Esophagus muscularis mucosa (tissue), 4 donors: Measurements from ENCODE around the gene DAG1. TPM values are rescaled to one million over a fixed set of nuclear protein-coding genes. Genes with fewer than 3 reads are reported as not detected.

Experiments used
- DNase-seq: peaks from one replicate; pipeline ENCODE4 v3.0.0-alpha.2; 2017; ENCODE audit errors: extremely low spot score
- H3K27ac ChIP-seq, 4 donors: fragments of 200-600 bp; sonication (generic); replicated peaks in 1 of 4; 1 replicate in 3 of 4; 2 replicates in 1 of 4; pipeline ENCODE4 v1.5.1; 2016 to 2019; ENCODE audit warnings: mild to moderate bottlenecking in 1 of 4
- H3K27me3 ChIP-seq, 4 donors: fragments of 200-600 bp; sonication (generic); one replicate each; pipeline versions ENCODE4 v1.5.1 to v1.6.0; 2016 to 2019
- H3K36me3 ChIP-seq, 4 donors: fragments of 200-600 bp; sonication (generic); one replicate each; pipeline ENCODE4 v1.5.1; 2016 to 2019
- H3K4me1 ChIP-seq, 4 donors: fragments of 200-600 bp; sonication (generic); one replicate each; pipeline ENCODE4 v1.5.1; 2016 to 2019
- H3K4me3 ChIP-seq, 4 donors: fragments of 200-600 bp; sonication (generic); 1 replicate in 2 of 4; 2 replicates in 2 of 4; pipeline ENCODE4 v1.5.1; 2016 to 2019; ENCODE audit warnings: mild to moderate bottlenecking in 4 of 4, moderate library complexity in 1 of 4
- H3K9me3 ChIP-seq, 4 donors: fragments of 200-600 bp; sonication (generic); 1 replicate in 3 of 4; 2 replicates in 1 of 4; pipeline ENCODE4 v1.5.1; 2016 to 2019
- EP300 ChIP-seq: sonication (generic); formaldehyde crosslinking; IDR thresholded peaks from one replicate; pipeline ENCODE4 v1.6.1; 2017; ENCODE audit warnings: antibody characterized with exemption
- POLR2A ChIP-seq: fragments of 450-650 bp; IDR thresholded peaks from one replicate; pipeline ENCODE4 v1.6.1; 2017; ENCODE audit warnings: antibody characterized with exemption, moderate library complexity, mild to moderate bottlenecking, low read depth
- POLR2AphosphoS5 ChIP-seq, 2 donors: sonication (generic); formaldehyde crosslinking; IDR thresholded peaks; one replicate each; pipeline ENCODE4 v1.6.1; 2017; ENCODE audit warnings: antibody characterized with exemption in 2 of 2
- WGBS: methylation state at CpG from one replicate; pipeline ENCODE4 v1.1.5; 2018; 5-methylcytosine and 5-hydroxymethylcytosine counted together
- intact Hi-C: fragments of 100-400 bp; cut with DNase I; formaldehyde crosslinking; loops from one replicate; pipeline ENCODE4 v1.15.1; 2023
- total RNA-seq, 4 donors: library from RNA; depleted of rRNA; stranded (reverse); fragments of >200 nt; gene quantifications; one replicate each; pipeline versions ENCODE4 v1.1.0 to v1.2.1, GENCODE V29; 2016
- TF ChIP-seq, protein P1 (sequence below), 3 experiments: fragments of 200-600 bp in 2 of 3; fragments of 450-650 bp in 1 of 3; sonication (generic) in 2 of 3; IDR thresholded peaks; one replicate each; pipeline ENCODE4 v1.5.1; 2017 to 2019; ENCODE audit warnings: antibody characterized with exemption in 3 of 3, mild to moderate bottlenecking in 2 of 3, moderate library complexity in 1 of 3

Gene DAG1
- total RNA-seq, 4 donors from 2014 or later, result 89.3 to 190 (median 135) TPM

DNA sequence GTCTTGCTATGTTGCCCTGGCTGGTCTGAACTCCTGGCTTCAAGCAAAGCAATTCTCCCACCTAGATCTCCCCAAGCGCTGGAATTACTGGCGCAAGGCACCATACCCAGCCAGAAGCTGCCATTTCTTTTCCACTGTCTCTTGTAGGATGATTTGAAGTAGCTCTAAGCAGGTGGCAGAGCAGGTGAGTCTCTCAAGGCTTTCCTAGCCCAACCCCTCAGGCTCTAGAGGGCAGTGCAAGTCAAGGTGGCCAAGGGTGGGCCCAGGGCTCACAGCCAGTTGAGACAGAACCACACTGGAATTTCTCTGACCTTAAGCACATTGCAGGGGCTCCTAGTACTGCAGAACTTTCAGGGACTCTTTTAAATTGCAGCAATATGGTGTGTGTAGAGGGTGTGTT is 15.6 kb upstream of the DAG1 start:
- Histone ChIP-seq H3K27me3 (no peaks in the 10 kb centered on the region), H3K36me3 (no peaks in the 10 kb centered on the region), H3K4me1 (peaks cover 7 to 13% (median 12%) of the 10 kb centered on the region in 4 donors), H3K4me3 (no peak overlapping the region), H3K9me3 (no peaks in the 10 kb centered on the region), H3K27ac (no peak overlapping the region)
- intact Hi-C loops, result no loop called here
- no peak for TF ChIP-seq EP300
- TF ChIP-seq, protein P1, sequence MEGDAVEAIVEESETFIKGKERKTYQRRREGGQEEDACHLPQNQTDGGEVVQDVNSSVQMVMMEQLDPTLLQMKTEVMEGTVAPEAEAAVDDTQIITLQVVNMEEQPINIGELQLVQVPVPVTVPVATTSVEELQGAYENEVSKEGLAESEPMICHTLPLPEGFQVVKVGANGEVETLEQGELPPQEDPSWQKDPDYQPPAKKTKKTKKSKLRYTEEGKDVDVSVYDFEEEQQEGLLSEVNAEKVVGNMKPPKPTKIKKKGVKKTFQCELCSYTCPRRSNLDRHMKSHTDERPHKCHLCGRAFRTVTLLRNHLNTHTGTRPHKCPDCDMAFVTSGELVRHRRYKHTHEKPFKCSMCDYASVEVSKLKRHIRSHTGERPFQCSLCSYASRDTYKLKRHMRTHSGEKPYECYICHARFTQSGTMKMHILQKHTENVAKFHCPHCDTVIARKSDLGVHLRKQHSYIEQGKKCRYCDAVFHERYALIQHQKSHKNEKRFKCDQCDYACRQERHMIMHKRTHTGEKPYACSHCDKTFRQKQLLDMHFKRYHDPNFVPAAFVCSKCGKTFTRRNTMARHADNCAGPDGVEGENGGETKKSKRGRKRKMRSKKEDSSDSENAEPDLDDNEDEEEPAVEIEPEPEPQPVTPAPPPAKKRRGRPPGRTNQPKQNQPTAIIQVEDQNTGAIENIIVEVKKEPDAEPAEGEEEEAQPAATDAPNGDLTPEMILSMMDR (IDR thresholded peaks at IDR 0.05), result peak in 2 of 3 experiments; percentile 18 to 22
- WGBS, result 92% methylated on average over 2 of the region's 2 CpGs
- no peak for DNase-seq

DNA sequence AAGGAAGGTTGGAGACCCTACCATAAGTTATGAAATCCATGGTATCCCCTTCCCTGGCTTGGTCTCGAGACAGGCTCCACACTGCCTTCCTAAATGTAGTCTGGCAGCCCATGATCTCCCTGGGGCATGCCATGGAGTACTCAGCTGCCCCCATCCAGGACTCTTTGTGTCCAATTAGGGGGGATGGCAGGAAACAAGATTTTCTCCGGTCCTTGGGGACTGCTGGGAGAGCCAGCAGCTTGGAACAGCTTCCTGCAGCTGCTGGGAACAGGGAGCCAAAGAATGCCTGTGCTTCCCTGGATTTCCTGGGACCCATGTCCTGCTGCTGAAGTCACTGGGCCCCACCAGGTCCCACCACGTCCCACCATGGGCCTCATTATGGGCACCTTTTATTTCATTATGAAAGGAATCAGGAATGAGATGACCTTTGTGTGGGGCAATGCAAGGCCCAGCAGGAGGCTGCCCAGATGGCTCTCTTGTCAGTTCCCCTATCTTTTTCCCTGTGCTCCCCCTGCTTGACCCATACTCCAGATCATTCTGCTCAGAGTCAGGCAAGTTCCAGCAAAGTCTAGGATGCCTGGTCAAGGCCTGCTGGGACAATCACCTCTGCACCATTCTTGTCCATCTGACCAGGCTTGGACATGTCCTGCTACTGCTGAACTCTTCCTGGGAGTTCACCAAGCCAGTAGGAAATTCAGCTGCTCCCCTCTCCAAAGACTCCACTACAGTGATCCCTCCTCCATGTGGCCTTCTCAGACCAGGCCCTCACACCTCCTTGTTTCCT is 15.0 kb upstream of the DAG1 start:
- WGBS, result 58% methylated on average over 3 of the region's 3 CpGs
- H3K27ac ChIP-seq, result no peak overlapping the region
- intact Hi-C loops, result no loop called here

DNA sequence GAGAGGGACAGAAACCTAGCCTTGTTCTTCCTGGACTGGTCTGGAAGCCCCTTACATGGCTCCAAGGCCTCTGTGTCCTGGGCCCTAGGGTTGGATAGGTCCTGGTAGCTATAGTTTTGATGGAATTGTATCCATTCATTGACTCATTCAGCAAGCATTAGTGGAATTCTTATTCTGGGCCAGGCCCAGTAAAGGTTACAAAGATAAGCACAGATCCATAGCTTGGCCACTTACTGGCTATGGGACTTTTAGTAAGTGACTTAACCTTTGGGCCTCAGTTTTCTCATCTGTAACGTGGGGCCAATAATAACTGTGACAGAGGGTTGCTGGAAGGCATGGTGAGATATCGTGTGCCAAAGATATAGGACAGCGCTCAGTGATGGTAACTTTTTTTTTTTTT is 13.6 kb upstream of the DAG1 start:
- intact Hi-C loops, result no loop called here
- WGBS, result no CpG with 5 or more reads among the region's 3 CpGs

More for the DNA sequence above, 15.0 kb upstream of the DAG1 start:
- no peaks in the 10 kb centered on the region for H3K36me3 ChIP-seq
- no peak overlapping the region for H3K4me3 ChIP-seq
- H3K9me3 ChIP-seq, result no peaks in the 10 kb centered on the region
- TF ChIP-seq, protein P1 (IDR thresholded peaks at IDR 0.05), result no peak
- TF ChIP-seq POLR2A, result no peak
- no peak for TF ChIP-seq EP300
- no peak for TF ChIP-seq POLR2AphosphoS5 (IDR thresholded peaks at IDR 0.05)
- H3K4me1 ChIP-seq, result peaks cover 7 to 13% (median 12%) of the 10 kb centered on the region in 4 donors
- H3K27me3 ChIP-seq, result no peaks in the 10 kb centered on the region
- DNase-seq, result no peak

DNA sequence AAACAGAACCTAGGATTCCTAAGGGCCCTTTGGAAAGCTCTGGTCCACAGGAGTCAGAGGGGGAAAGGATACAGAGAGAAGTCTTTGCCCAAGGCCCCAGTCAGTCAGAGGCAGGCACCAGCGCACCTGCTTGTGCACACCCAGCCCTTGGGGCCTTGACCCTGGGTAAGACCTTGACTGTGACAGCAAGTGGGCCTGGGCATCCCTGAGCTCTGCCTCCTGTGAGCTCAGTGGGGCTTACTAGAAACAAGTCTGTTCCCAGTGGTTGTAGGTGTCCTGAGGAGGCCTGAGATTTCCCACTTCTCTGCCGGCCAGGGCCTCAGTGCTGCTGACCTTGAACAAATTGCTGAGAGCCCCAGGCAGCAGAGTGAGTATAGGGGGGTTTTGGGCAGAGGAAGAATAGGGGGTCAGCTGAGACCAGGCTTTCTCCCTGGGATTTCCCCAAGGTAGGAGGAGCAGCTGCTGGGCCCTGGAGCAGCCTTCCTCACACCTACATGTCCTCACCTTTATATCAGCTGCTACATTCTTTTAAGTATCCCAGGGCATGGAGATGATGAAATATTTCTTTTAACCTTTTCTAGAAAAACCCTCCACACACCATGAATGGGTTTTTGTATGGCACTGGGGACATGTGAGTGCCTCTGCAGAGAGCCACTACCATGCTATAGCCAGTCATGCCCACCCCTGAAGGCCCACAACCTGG is 9.7 kb upstream of the DAG1 start:
- Histone ChIP-seq H3K4me1 (peaks cover 10 to 22% (median 10%) of the 10 kb centered on the region in 4 donors), H3K4me3 (no peak overlapping the region), H3K27ac (no peak overlapping the region), H3K36me3 (no peaks in the 10 kb centered on the region), H3K27me3 (no peaks in the 10 kb centered on the region), H3K9me3 (no peaks in the 10 kb centered on the region)
- no peak for DNase-seq
- intact Hi-C loops, result no loop called here
- 100% methylated on average over 1 of the region's 2 CpGs for WGBS
- TF ChIP-seq POLR2A (no peak), POLR2AphosphoS5 (IDR thresholded peaks at IDR 0.05) (no peak), EP300 (no peak)
- TF ChIP-seq, protein P1 (IDR thresholded peaks at IDR 0.05), result no peak

More for the DNA sequence above, 13.6 kb upstream of the DAG1 start:
- H3K4me1 ChIP-seq, result peaks cover 11 to 19% (median 15%) of the 10 kb centered on the region in 4 donors
- H3K4me3 ChIP-seq, result no peak overlapping the region
- H3K27ac ChIP-seq, result no peak overlapping the region
- no peaks in the 10 kb centered on the region for H3K9me3 ChIP-seq
- no peak for TF ChIP-seq EP300
- TF ChIP-seq, protein P1 (IDR thresholded peaks at IDR 0.05), result no peak
- no peak for TF ChIP-seq POLR2A
- TF ChIP-seq POLR2AphosphoS5 (IDR thresholded peaks at IDR 0.05), result no peak
- H3K36me3 ChIP-seq, result no peaks in the 10 kb centered on the region
- no peaks in the 10 kb centered on the region for H3K27me3 ChIP-seq
- DNase-seq, result no peak
